Activated B cell treated with CpG ODN at 0.5 μM for 24 hours (primary cell): ENCODE results near the gene ADSS2. TPM values are rescaled to one million over a fixed set of nuclear protein-coding genes. Genes with fewer than 3 reads are reported as not detected.

ENCODE experiments used
- ATAC-seq: fragments of 200-7000 bp; cut with Tn5 transposase; one replicate; pipeline ENCODE4 v1.10.0; 2021; ENCODE audit warnings: low read depth, mild to moderate bottlenecking, moderate library complexity
- CTCF ChIA-PET: fragments of 350-600 bp; sonication (Branson Sonifier 250); formaldehyde crosslinking; loops from one replicate; lab custom pipeline; 2021; ENCODE audit warnings: antibody characterized with exemption; lab: Charles Lee
- POLR2A ChIA-PET: fragments of 350-600 bp; sonication (Branson Sonifier 250); formaldehyde crosslinking; loops from one replicate; lab custom pipeline; 2021; ENCODE audit warnings: antibody characterized with exemption; lab: Charles Lee
- DNase-seq: peaks from one replicate; pipeline ENCODE4 v3.0.0; 2022
- H3K27ac Mint-ChIP-seq: one replicate; pipeline ENCODE4 v1.8.0; 2020; ENCODE audit warnings: mixed read lengths
- H3K27me3 Mint-ChIP-seq: one replicate; pipeline ENCODE4 v1.8.0; 2021; ENCODE audit warnings: mixed read lengths
- H3K36me3 Mint-ChIP-seq: one replicate; pipeline ENCODE4 v1.8.0; 2021; ENCODE audit warnings: low read depth, mixed read lengths
- H3K4me1 Mint-ChIP-seq: one replicate; pipeline ENCODE4 v1.8.0; 2021; ENCODE audit warnings: mixed read lengths
- H3K4me3 Mint-ChIP-seq: one replicate; pipeline ENCODE4 v1.8.0; 2020; ENCODE audit warnings: mild to moderate bottlenecking, mixed read lengths
- H3K9me3 Mint-ChIP-seq: one replicate; pipeline ENCODE4 v1.8.0; 2020; ENCODE audit warnings: mixed read lengths
- intact Hi-C: fragments of 100-400 bp; cut with micrococcal nuclease; formaldehyde crosslinking; loops from one replicate; pipeline ENCODE4 v1.15.1; 2024
- total RNA-seq: library from RNA; stranded (reverse); gene quantifications from 2 replicates; pipeline ENCODE4 v1.2.3, GENCODE V29; 2022
- TF ChIP-seq, protein P1 (sequence below): fragments of 200-600 bp; IDR thresholded peaks from one replicate; pipeline ENCODE4 v1.8.0; 2022; ENCODE audit warnings: antibody characterized with exemption, mild to moderate bottlenecking

ADSS2 gene
- total RNA-seq, 1 donor from 2014 or later: 42.2 TPM

DNA sequence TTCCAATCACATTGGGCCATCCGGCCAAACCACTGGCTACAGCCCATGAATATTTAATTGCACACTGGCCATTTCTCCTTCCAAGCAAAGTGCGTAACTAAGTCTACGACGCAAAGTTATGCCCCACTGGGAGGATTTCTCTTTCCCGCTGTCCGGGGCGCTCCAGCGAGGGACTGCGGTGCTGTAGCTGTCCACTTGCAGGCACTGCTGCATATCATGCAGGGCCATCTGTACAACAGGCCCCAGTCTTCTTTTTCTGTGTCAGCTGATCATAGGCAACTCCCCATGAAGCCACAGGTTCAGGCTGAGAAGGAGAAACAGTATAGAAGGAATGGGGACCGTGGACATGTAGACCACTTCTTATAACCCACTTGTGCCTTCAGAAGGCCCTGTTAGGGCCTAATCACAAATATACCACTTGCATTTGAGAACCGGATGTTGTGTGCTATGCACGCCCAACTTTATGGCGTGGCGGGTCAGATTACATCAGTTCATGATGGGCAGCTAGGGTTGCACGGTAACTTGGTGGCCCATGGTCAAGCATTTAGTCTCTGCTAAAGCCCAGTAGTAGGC lies 58.0 kb downstream of the ADSS2 start:
- TF ChIP-seq, protein P1, sequence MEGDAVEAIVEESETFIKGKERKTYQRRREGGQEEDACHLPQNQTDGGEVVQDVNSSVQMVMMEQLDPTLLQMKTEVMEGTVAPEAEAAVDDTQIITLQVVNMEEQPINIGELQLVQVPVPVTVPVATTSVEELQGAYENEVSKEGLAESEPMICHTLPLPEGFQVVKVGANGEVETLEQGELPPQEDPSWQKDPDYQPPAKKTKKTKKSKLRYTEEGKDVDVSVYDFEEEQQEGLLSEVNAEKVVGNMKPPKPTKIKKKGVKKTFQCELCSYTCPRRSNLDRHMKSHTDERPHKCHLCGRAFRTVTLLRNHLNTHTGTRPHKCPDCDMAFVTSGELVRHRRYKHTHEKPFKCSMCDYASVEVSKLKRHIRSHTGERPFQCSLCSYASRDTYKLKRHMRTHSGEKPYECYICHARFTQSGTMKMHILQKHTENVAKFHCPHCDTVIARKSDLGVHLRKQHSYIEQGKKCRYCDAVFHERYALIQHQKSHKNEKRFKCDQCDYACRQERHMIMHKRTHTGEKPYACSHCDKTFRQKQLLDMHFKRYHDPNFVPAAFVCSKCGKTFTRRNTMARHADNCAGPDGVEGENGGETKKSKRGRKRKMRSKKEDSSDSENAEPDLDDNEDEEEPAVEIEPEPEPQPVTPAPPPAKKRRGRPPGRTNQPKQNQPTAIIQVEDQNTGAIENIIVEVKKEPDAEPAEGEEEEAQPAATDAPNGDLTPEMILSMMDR: no peak
- CTCF ChIA-PET: no interaction called here
- POLR2A ChIA-PET: no interaction called here
- Mint-ChIP-seq H3K27ac (no peak overlapping the region), H3K4me1 (peaks cover 5% of the 10 kb centered on the region), H3K36me3 (no peaks in the 10 kb centered on the region), H3K9me3 (no peaks in the 10 kb centered on the region), H3K4me3 (no peak overlapping the region), H3K27me3 (no peaks in the 10 kb centered on the region)
- ATAC-seq (no peak), DNase-seq (no peak)
- intact Hi-C loops: no loop called here

DNA sequence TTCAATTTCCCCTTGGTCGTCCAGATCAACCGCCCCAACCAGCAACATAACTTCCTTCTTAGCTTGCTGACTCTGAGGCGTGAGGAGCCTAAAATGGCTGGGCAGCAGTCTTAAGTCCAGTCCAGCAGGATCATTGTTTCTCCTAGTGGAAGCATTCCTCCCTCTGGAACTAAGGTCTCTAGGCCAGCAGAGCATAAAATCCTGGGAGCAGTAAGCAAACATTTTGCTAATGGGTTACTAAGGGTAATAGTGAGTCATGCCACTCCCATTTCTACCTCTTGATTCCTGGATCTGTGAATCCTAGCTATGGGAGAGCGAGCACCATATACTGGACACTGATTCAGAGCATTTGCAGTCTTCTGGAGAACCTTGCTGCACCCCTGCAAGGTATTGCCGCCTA lies 59.9 kb downstream of the ADSS2 start:
- Mint-ChIP-seq H3K9me3 (no peaks in the 10 kb centered on the region), H3K36me3 (no peaks in the 10 kb centered on the region), H3K27me3 (no peaks in the 10 kb centered on the region), H3K4me3 (no peak overlapping the region), H3K4me1 (peaks cover 3% of the 10 kb centered on the region), H3K27ac (no peak overlapping the region)
- ChIA-PET POLR2A (no interaction called here), CTCF (no interaction called here)
- ATAC-seq (no peak), DNase-seq (no peak)
- intact Hi-C loops: no loop called here
- TF ChIP-seq, protein P1: no peak

DNA sequence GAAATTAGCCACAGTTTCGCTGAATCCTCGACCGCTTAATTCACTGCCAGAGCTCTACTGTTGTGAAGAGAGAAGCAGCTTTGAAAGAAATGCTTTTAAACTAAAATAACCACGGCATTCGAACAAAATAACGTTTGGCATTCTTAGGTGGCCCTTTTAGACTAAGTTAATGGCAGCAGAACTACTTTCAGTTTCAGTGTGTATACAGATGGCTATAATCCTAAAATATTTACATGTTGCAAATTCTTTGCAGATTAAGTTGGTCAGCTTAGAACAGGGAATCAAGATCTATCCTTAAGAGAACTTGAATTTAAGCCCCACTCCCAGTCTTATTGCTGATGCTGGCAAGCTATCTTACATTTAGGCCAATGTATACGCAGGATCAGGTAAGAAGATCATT lies 62.7 kb downstream of the ADSS2 start:
- Mint-ChIP-seq H3K4me1 (no peaks in the 10 kb centered on the region), H3K36me3 (no peaks in the 10 kb centered on the region), H3K9me3 (no peaks in the 10 kb centered on the region), H3K27me3 (no peaks in the 10 kb centered on the region), H3K4me3 (no peak overlapping the region), H3K27ac (no peak overlapping the region)
- ATAC-seq (no peak), DNase-seq (no peak)
- ChIA-PET CTCF (no interaction called here), POLR2A (no interaction called here)
- intact Hi-C loops: no loop called here
- TF ChIP-seq, protein P1: no peak

DNA sequence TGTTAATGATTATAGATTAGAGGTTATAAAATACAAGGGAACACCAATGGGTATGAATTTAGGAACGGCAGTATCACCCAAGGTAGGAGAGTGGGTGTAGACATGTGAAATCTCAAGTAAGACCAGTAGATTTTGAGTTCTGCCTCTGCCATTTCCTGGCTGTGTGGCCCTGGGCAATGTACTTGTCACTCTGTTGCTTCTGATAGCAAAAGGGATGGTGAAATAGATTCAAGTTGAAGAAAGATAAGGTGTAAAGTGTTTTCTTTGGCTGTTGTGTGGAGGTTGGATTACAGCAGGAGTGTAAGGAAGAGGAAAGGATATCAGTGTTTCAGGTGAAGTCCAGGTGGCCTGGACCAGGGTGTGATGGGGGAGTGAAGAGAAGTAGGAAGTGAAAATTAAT lies 64.3 kb downstream of the ADSS2 start:
- TF ChIP-seq, protein P1: no peak
- ChIA-PET CTCF (no interaction called here), POLR2A (no interaction called here)
- no peaks in the 10 kb centered on the region for H3K9me3 Mint-ChIP-seq
- DNase-seq (no peak), ATAC-seq (no peak)
- no peaks in the 10 kb centered on the region for H3K36me3 Mint-ChIP-seq
- no peak overlapping the region for H3K4me3 Mint-ChIP-seq
- H3K27ac Mint-ChIP-seq: no peak overlapping the region
- no peaks in the 10 kb centered on the region for H3K4me1 Mint-ChIP-seq
- H3K27me3 Mint-ChIP-seq: no peaks in the 10 kb centered on the region
- intact Hi-C loops: no loop called here

DNA sequence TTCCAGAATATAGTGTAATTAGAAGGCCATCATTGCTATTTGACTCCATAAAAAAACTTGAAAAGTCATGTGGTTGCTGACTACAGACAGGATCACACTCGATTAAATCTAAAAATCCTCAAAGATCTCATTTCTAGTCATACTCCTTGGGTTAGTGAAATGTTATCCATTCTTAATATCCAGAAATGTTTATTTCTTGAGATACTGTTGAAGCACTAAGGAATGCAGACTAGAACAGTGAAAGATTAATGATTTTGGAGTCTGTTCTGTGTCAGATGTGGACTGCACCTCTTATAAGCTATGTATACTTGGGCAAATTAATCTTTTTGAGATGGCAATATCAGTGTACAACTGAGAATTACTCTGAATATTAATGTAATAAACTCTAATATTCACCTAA lies 65.1 kb downstream of the ADSS2 start:
- ATAC-seq (no peak), DNase-seq (no peak)
- H3K27ac Mint-ChIP-seq: no peak overlapping the region
- TF ChIP-seq, protein P1: no peak
- intact Hi-C loops: no loop called here
- H3K4me3 Mint-ChIP-seq: no peak overlapping the region
- ChIA-PET POLR2A (no interaction called here), CTCF (no interaction called here)
- no peaks in the 10 kb centered on the region for H3K27me3 Mint-ChIP-seq
- no peaks in the 10 kb centered on the region for H3K9me3 Mint-ChIP-seq
- no peaks in the 10 kb centered on the region for H3K4me1 Mint-ChIP-seq
- no peaks in the 10 kb centered on the region for H3K36me3 Mint-ChIP-seq
